Measurements from ENCODE around the gene HOXC9. TPM values are rescaled to one million over a fixed set of nuclear protein-coding genes. Genes with fewer than 3 reads are reported as not detected.

The HOXC9 gene
- total RNA-seq, 4 donors from 2014 or later: 7.6 to 25.1 (median 13.0) TPM

GRCh38 chr12:54028314-54029201 is 28.6 kb downstream of the HOXC9 start, which contains the start of gene HOXC6:
Gene HOXC6, plus strand, starts transcription at chr12:54028440. Its CDS starts 82 bp downstream, at chr12:54028522.
- TF ChIP-seq CTCF (IDR thresholded peaks at IDR 0.05; ENCODE audit: low read depth): no peak

GRCh38 chr12:54029529-54030441 is 29.8 kb downstream of the HOXC9 start:
- no peak for TF ChIP-seq CTCF (IDR thresholded peaks at IDR 0.05; ENCODE audit: low read depth)

GRCh38 chr12:54030442-54030801 is 30.5 kb downstream of the HOXC9 start:
- no peak for TF ChIP-seq CTCF (IDR thresholded peaks at IDR 0.05; ENCODE audit: low read depth)

GRCh38 chr12:54030889-54031471 is 31.0 kb downstream of the HOXC9 start:
- TF ChIP-seq CTCF (IDR thresholded peaks at IDR 0.05; ENCODE audit: low read depth): no peak

- TF ChIP-seq CTCF (IDR thresholded peaks at IDR 0.05; ENCODE audit: low read depth): no peak
Measured at GRCh38 chr12:54031480-54031879, 31.5 kb downstream of the HOXC9 start.

GRCh38 chr12:54032086-54032619 is 32.2 kb downstream of the HOXC9 start:
- no peak for TF ChIP-seq CTCF (IDR thresholded peaks at IDR 0.05; ENCODE audit: low read depth)
